ENCODE measurements around the gene ACOT7.
A peak's percentile ranks its signal among the peaks of the same experiment; 100 is the strongest.

ACOT7 gene

DNA sequence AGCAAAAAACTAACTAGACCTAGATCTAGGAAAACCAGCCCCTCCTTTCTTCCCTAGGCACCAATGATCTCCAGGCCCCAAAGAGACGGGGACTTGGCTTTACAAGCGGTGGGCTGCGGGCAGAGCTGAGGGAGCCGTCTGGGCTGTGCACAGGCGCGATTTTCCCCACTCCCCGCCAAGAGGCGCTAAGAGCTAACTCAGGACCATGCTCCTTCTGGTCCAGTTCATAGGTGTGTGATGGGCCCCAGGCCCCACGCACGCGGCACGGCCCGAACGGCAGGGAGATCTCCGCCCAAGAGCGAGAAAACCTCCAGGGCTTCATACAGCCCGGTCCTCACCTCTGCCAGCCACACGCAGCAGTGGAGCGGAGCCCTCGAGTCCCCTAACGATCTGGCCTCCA lies 125.2 kb downstream of the ACOT7 start:
- DNase-seq (ENCODE audit: low read depth): no peak

DNA sequence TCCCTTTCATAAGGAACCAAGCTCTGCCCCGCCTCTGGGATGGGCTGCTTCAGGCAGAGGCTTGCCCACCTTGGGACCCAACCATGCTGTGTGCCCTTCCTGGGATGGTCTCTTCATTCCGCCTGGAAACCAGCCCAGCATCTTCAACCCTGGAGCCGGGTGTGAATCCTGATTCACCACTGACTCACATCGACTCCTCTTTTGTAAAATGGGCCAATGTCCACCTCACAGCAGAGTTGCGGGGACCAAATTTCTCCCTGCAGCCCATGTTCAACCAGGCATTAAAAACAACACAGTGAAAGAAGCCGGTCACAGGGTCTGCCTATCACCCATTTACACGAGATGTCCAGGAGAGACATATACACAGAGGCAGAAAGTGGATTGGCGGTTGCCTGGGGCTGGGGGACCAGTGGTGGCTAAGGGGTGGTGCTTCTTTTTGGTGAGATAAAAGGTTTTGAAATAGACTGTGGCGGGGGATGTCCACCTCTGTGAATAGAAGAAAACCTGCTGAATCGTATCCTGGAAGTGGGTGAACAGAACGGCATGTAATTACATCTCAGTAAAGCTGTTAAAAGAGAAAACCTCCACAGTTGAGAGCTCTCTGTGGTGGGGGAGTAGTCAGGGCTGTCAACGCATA lies 125.8 kb downstream of the ACOT7 start:
- peak; percentile 43 for DNase-seq (ENCODE audit: low read depth)

DNA sequence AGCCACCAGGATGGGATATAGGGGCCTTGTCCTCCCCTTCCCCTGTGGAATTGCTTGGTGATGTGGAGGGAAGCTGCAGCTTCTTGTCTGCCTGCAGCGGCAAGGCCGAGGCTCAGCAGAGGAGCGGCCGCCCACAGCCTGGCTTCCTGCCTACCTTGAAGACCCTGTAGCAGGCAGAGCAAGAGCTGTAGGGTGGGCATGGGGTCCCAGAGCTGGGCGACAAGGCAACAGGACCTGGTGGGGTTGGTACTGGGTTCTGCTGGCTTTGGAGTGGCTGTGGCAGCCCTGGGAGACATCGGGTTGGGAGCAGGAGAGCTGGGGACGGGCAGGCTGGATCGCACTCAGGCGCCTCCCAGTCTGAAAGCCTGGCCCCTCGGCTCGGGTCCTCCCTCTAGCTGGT lies 126.9 kb downstream of the ACOT7 start:
- DNase-seq (ENCODE audit: low read depth): no peak

DNA sequence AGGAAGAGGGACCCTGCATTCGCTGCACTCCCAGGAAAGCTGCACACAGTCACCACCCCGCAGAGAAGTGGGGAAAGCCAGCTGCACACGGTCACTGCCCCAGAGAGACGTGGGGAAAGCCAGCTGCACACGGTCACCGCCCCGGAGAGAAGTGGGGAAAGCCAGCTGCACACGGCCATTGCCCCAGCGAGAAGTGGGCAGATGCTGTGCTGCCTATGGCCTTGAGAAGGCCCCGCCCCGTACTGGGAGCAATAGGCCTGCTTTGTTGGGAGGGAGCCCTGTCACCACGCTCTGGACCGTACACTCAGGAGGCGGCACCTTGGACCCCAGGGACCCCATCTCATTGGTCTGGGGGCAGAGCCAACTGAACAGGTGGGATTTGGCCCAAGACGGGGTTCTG lies 128.4 kb downstream of the ACOT7 start:
- DNase-seq (ENCODE audit: low read depth): no peak

DNA sequence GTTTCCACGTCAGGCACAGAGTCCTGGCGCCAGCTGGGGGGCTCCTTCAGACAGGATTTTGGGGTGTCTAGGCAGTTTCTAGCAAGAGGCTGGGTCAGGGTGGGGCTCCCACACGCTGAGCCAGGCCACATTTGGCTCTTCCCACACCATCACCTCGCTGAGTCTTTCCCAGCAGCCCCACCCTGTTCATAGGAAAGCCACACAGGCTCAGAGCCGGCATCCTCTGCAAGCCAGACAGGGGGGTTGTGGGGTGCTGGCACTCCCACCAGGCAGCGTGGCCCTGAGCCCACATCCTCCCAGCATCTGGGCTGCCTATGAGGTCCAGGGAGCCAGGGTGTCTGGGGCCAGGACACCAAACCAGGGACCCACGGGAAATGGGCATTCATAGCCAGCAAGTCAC lies 129.9 kb downstream of the ACOT7 start:
- no peak for DNase-seq (ENCODE audit: low read depth)

DNA sequence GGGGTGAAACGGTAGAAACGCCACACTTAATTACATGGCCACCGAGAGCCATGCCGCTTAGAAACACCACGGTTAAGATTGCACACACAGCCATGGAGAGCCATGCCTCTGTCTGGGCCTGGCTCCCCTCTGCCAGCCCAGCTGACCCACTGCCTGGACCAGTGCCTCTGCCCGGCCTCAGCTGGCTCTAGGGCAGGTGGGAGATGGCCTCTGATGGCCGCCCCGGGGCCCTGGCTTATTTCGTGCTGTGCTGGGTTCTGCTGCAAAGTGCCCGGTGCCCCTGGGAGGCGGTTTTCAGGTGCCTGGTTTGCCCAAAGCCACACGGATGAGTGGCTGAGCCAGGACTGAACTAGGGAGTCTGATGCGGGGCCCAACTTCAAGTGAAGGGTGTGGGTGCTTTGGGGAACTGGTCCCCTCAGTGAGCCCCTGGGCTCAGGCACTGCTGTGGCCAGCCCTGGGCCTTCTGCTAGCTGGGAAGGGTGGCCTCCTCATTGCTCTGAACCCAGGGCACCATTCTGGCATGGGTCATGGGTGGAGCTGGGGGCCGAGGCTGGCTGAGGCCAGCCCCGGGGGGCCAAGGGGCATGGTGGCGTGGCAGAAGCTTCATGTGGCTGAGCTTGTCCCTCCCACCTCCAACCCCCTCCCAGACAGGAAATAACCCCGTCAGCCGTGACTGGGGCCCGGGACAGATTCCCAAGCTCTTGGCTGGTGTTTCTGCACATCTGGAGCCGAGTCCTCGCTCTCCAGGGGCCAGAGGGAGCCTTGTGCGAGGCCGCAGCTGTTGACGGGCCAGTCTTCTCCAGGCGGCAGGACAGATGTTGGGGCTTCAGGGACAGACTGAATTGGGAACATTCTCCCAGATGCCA lies 130.8 kb downstream of the ACOT7 start:
- no peak for DNase-seq (ENCODE audit: low read depth)

DNA sequence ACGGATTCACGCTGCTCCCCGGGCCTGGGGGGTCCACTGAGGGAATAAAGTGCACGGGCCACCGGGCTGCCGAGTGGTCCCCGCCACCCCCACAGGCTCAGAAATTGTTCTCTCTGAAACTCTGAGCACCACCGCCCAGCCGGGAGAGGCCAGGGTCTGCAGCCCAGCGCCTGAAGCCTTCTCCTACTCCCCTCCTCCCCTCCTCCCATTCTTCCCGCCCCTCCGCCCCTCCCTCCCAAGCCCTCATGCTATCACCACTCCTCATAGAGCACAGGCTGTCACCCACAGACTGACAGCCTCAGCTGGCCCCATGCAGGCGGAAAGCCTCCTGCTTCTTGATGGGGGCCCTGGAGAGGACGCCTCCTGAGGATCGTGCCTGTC lies 132.0 kb downstream of the ACOT7 start:
- DNase-seq (ENCODE audit: low read depth): no peak

DNA sequence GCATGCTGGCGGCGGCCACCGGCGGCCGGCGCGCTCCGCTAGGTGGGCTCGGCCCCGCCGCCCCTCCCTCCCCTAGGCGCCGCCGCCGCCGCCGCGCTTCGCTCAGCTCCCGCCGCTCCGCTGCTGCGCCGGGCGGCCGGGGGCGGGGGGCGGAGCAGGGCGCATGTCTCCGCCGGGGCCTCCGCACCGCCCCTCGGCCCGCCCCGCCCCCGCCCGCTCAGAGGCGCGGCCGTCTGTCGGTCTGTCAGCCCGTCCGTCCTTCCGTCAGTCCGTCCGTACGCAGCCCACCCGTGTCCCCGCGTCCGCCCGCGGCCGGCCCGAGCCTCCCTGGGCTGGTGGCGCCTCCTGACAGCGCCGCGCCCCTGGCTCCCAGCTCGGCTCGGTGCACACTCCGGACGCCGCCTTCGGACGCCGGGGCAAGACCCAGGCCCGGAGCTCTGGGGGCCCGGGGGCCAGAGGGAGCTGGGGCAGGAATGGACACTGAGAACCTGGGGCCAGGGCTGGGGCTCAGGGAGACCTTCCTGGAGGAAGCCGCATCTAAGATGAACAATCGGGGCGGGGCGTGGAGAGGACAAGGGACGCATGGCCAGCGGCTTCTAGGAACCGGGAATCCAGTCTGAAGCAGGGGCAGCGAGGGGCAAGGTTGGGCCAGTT lies 132.5 kb downstream of the ACOT7 start, which contains the start of gene GPR153:
GPR153 (minus strand) TSS at position 138 of the 654 bp plus-strand sequence. CDS start 6,193 bp downstream, outside the sequence.
- peak; percentile 60 for DNase-seq (ENCODE audit: low read depth)

DNA sequence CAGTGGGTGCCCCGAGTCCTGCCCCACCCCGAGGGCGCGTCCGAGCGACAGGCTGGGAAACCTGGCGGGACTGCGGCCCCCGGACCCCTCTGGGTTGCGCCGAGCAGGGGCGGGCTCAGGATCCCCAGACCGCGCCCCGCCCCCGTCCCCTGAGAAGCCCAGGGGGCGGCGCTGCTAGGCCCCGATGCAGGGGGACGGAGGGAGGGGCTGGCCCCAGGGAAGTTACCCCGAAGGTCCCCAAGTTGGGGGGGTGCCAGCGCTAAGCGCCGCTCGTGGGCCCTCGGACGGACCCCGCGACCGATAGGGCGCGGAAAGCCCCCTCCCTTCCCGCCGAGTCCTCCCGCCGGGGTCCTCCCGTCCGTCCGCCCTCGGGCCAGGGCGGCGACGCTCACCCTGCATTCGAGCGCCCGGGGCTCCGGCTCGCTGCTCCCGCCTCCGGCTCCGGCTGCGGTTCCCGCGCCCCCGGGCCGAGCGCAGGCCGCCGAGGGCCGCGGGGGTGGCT lies 133.1 kb downstream of the ACOT7 start:
- DNase-seq (ENCODE audit: low read depth): peak; percentile 32

DNA sequence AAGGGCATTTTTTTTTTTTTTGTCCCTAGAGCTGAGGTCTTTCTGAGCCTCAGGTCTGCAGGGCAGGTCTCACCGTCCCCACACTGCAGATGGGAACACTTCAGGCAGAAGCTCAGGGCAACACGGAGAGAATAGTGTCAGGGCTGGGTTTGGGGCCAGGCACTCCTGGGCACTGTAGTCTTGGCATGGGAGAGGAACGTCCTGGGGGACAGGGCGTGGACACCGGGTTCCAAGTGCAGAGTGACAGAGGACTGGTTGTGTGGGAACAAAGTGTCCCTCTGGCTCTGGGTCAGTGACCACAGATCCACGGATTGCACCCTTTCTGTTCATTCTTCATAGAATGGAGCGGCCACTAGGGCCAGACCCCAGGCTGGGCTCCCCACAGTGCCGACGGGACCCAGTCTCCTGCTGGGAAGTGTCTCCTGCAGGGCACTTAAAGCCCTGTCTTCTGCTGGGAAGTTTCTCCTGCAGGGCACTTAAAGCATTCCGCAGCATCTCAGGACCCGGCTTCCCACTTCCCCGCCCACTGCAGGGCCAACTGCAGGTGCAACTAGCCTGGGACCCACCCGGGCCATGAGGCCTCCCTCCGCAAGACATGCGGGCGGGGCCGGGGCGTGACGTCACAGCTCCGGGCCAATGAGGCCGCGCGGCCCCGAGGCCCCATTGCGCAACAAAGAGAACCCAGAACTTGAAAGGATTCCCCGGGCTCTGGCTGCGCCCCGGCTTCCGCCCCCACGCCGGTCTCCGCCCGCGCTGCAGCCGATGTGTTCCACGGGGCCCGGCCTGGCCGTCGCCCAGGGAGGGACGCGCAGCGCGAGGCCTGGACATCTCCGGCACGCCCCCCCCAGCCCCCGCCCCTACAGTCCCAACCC lies 133.8 kb downstream of the ACOT7 start:
- peak; percentile 82 for DNase-seq (ENCODE audit: low read depth)

DNA sequence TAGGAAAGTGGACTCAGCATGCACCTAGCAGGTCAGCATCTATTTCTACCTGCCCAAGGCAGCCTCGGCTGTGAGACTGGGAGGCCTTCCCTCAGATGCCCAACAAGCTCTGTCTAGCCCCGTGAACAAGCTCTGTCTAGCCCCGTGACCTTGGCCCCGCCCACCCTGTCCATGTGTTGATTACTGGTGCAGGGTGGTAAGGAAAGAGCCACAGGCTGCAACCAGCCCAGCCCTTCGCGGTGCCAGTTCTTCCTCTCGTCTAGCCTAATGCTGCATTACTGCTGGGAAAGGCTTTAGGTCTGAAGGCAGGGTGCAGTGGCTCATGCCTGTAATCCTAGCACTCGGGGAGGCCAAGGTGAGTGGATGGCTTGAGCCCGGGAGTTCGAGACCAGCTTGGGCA lies 134.9 kb downstream of the ACOT7 start:
- DNase-seq (ENCODE audit: low read depth): no peak

DNA sequence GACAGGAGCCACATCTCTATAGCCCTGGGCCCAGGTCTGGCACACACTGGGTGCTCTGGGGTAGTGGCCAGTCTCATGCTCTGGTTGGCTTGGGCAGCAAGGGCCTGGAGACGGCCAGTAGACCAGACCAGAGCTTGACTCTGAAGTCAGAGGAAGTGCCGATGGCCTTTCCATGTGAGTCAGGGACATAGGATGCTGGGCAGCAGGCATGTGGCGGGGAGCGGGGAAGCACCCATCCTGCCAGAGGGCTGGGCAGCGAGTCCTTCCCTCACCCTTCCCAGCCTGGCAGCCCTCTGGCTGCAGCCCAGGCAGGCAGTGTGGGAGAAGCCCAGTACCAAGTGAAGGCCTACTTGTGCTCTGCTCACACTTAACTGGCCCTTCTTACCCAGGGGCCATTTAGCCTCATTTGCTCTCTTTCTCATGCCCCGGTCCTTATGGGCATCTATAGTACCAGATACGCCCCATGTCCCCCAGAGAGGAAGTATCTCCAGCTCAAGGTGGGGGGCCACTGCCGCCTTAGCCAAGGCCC lies 136.0 kb downstream of the ACOT7 start:
- DNase-seq (ENCODE audit: low read depth): peak; percentile 24

DNA sequence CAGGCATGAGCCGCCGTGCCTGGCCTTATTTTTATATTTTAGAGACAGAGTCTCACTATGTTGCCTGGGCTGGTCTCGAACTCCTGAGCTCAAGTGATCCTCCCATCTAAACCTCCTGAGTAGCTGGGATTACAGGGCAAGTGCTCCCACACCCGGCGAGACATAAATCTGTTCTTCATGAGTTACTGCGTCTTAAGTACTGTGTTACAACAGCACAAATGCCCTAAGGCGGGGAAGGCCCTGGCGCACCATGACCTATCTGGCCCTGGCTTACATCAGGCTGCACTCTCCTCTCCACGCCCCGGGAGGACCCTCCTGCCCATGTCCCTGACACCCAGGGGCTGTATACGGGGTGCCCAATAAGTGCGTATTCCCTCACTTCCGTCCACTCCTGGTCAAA lies 136.9 kb downstream of the ACOT7 start:
- DNase-seq (ENCODE audit: low read depth): no peak

DNA sequence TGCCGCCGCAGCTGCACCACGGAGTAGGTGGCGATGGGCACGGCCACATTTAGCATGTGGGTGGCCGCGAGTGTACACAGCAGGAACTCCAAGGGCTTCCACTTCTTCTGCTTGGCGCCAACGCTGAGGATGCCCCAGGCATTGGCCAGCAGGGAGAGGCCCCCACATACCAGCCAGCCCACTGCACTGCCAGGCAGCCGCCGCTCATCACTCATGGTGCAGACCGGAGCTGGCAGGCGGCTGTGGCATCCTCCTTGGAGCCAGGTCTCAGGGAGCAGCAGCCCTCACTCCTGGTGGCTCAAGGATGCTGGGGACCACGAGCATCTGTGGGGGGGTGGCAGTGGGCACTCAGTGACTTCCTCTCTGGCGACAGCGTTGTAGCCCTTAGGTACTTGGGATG lies 138.9 kb downstream of the ACOT7 start:
- DNase-seq (ENCODE audit: low read depth): no peak

DNA sequence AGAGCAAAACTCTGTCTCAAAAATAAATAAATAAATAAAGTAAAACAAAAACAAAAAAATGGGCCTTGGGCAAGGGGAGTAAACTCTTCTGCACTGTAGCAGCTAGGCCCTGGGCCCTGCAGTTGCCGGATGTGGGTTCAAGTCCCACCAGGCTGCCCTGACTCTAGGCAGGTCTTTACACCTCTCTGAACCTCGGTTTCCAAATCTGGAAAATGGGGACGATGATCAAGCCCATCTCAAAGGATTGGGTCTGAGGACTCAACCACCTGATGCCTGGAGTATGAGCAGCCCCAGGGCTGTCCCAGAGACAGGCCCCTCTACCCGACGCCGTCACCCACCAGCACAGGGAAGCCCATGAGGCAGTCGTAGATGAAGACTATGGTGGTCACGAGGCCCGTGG lies 140.2 kb downstream of the ACOT7 start:
- no peak for DNase-seq (ENCODE audit: low read depth)

DNA sequence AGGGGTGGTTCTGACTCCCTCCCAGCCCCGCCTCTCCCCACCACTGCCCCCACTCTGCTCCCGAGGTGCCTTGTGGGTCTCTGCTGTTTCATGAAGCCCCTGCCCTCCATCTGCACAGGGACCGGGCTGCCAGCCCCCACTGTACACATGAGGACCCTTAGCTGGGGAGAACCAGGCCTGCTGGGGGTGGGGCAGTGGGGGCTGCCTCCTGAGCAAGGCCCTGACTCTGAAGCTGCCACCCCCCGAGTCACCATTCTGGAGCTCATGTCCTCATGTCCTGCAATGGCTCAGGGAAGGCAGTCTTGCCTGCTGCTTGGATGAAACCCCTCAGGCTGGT lies 141.2 kb downstream of the ACOT7 start:
- no peak for DNase-seq (ENCODE audit: low read depth)

DNA sequence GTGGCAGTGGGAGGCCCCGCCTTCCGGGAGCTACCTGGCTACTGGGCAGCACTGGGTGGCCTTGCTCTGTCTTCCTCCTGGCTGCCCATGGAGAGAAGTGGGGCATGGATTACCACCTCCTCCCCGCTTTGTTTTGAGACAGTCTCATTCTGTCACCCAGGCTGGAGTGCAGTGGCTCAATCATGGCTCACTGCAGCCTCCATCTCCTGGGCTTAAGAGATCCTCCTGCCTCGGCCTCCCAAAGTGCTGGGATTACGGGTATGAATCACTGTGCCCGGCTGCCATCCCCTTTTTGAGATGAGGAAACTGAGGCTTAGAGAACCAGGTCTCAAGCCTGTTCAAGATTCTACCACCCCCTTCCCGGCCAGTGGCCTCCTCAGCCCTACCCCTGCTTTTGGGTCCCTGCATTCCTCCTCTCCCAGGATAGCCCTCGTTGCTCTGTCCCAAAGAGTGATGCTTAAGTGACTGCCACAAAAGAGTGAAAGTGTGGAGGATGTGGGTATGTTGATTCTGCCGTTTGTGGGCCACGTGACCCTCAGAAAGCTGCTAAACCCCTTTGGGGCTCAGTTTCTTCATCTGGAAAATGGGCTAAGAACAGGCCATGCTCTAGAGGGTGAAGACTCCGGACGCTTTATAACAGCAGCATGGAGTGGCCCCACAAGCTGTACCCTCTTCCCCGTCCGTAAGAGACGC lies 141.7 kb downstream of the ACOT7 start:
- DNase-seq (ENCODE audit: low read depth): no peak

DNA sequence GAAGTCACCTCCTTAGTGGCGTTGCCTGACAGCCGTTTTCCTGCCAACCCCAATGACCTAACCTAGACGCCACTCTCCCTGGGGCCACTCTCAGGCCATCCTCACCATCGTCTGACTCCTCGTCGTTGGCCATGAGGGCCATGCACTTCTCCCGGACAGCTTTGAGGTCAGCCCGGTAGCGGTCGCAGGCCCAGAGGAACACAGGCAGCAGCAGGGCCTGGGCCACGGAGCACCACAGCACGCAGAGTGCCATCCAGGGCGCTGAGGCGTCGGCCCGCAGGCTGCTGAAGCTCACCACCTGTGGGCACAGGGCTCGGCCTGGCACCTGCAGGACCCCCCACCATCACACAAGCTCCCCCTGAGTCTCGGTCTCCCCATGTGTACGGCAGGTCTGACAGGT lies 142.3 kb downstream of the ACOT7 start:
- DNase-seq (ENCODE audit: low read depth): no peak

DNA sequence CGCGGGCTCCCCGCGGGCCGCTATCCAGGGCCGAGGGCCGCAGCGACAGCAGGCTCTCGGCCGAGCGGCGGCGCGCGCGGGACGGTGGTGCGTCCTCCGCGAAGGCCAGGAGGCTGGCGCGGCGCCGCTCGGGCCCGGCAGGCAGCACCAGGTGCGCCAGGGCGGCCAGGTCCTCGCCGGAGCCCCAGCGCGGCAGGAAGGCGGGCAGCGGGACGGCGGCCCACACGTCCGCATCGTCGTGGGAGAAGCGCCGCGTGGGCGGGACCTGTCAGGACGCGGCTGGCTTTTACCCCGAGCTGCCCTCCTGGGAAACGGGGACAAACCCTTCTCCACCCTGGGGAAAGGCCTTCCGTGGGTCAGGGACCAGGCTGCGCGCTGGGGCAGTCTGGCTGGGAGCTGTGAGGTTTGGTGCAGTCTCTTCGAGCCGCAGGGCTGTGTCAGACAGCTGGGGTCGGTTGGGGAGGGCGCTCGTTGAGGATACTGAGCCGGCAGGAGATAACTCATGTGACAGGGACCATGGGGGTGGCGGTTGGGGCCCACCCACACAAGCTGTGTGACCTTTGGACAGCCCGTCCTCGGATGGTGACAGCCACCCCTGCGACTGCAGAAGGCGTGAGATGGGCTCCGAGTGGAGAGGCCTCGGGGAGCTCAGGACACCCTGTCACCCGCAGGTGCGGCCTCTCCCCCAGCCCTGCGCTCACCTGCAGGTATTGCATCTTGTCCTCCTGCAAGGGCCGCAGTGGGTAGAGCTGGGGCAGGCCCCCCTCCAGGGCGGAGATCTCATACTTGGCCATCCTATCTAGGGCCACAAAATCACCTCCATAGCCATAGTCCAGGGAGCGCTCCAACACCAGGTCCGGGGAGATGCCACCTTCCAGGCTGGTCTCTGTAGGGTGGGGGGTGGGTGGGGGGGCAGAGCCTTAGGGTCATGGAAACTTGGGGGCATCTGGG lies 143.6 kb downstream of the ACOT7 start:
- no peak for DNase-seq (ENCODE audit: low read depth)
